Karpas-422 (cell line): ENCODE data around the gene SYT6. TPM values are rescaled to one million over a fixed set of nuclear protein-coding genes. Genes with fewer than 3 reads are reported as not detected.

Experiments used
- DNase-seq: peaks from one replicate; pipeline ENCODE4 v3.0.0-alpha.2; 2015
- H2AFZ ChIP-seq: fragments of 200-600 bp; sonication (generic); 2 replicates; pipeline ENCODE4 v1.6.1; 2014; ENCODE audit warnings: antibody characterized with exemption, low read length, mixed read lengths
- H3K27ac ChIP-seq: fragments of 200-600 bp; sonication (generic); 2 replicates; pipeline ENCODE4 v1.5.1; 2014; ENCODE audit warnings: mild to moderate bottlenecking, low read length, moderate library complexity
- H3K27me3 ChIP-seq: fragments of 200-600 bp; sonication (generic); 2 replicates; pipeline ENCODE4 v1.6.1; 2014; ENCODE audit warnings: low read length, mixed read lengths
- H3K36me3 ChIP-seq: fragments of 200-600 bp; sonication (generic); 2 replicates; pipeline ENCODE4 v1.6.1; 2014; ENCODE audit warnings: low read length, mixed read lengths; ENCODE audit not compliant: insufficient read depth
- H3K4me1 ChIP-seq: fragments of 200-600 bp; sonication (generic); 2 replicates; pipeline ENCODE4 v1.6.1; 2014; ENCODE audit warnings: mild to moderate bottlenecking, low read length, mixed read lengths
- H3K4me2 ChIP-seq: fragments of 200-600 bp; sonication (generic); 2 replicates; pipeline ENCODE4 v1.6.1; 2014; ENCODE audit warnings: low read length, low read depth, mild to moderate bottlenecking; ENCODE audit not compliant: poor library complexity, severe bottlenecking
- H3K4me3 ChIP-seq: fragments of 200-600 bp; sonication (generic); 2 replicates; pipeline ENCODE4 v1.5.1; 2014; ENCODE audit warnings: mild to moderate bottlenecking, antibody characterized with exemption, low read length, mixed read lengths
- H3K79me2 ChIP-seq: fragments of 200-600 bp; sonication (generic); 2 replicates; pipeline ENCODE4 v1.6.1; 2014; ENCODE audit warnings: mild to moderate bottlenecking, low read length, mixed read lengths
- H3K9ac ChIP-seq: fragments of 200-600 bp; sonication (generic); 2 replicates; pipeline ENCODE4 v1.6.0; 2014; ENCODE audit warnings: low read length
- H3K9me2 ChIP-seq: fragments of 200-600 bp; sonication (generic), shearing (Covaris generic); replicated peaks from 2 replicates; pipeline ENCODE4 v1.6.0; 2014; ENCODE audit warnings: mild to moderate bottlenecking, low read length, moderate library complexity; ENCODE audit not compliant: insufficient read depth
- H3K9me3 ChIP-seq: fragments of 300-700, 200-600 bp; sonication (generic); 2 replicates; pipeline ENCODE4 v1.6.1; 2014; ENCODE audit warnings: low read length, mixed read lengths
- H4K20me1 ChIP-seq: fragments of 200-600 bp; sonication (generic); 2 replicates; pipeline ENCODE4 v1.6.1; 2014; ENCODE audit warnings: mild to moderate bottlenecking, antibody characterized with exemption, low read length, low read depth; ENCODE audit not compliant: insufficient read depth
- total RNA-seq: library from RNA; depleted of rRNA; stranded (reverse); fragments of >200 nt; shearing (Covaris generic); gene quantifications from 2 replicates; pipeline ENCODE4 v1.2.3, GENCODE V29; 2014; ENCODE audit warnings: low replicate concordance; rRNA removed

Gene SYT6
- total RNA-seq: not detected in 2 replicates

- Histone ChIP-seq H3K4me1 (no peaks in the 10 kb centered on the region), H3K27ac (no peak within 1 kb of the TSS), H4K20me1 (no peaks in the 10 kb centered on the region), H3K36me3 (no peaks in the 10 kb centered on the region), H2AFZ (no peak within 1 kb of the TSS), H3K4me3 (no peak within 1 kb of the TSS), H3K9me2 (no peaks in the 10 kb centered on the region), H3K27me3 (no peaks in the 10 kb centered on the region), H3K9me3 (no peaks in the 10 kb centered on the region), H3K4me2 (no peak within 1 kb of the TSS), H3K9ac (no peak within 1 kb of the TSS), H3K79me2 (no peaks in the 10 kb centered on the region)
- no peak for DNase-seq
Measured at GRCh38 chr1:114153261-114154145, at the start of gene SYT6. Gene SYT6 (minus strand): TSS chr1:114153869. CDS start chr1:114153772, 97 bp downstream.

- Histone ChIP-seq H3K79me2 (no peaks in the 10 kb centered on the region), H3K9me2 (no peaks in the 10 kb centered on the region)
Measured at GRCh38 chr1:114201486-114201885, 47.8 kb upstream of the SYT6 start.

GRCh38 chr1:114199017-114199594 is 45.4 kb upstream of the SYT6 start:
- no peak overlapping the region for H2AFZ ChIP-seq
- H3K36me3 ChIP-seq: no peaks in the 10 kb centered on the region
- no peak overlapping the region for H3K4me3 ChIP-seq
- H3K4me1 ChIP-seq: no peaks in the 10 kb centered on the region
- no peaks in the 10 kb centered on the region for H3K27me3 ChIP-seq
- no peaks in the 10 kb centered on the region for H4K20me1 ChIP-seq
- no peak overlapping the region for H3K9ac ChIP-seq
- no peak overlapping the region for H3K4me2 ChIP-seq
- DNase-seq: no peak
- no peak overlapping the region for H3K27ac ChIP-seq
- no peaks in the 10 kb centered on the region; the same call in 1 of the 2 replicates for H3K9me3 ChIP-seq
- H3K79me2 ChIP-seq: no peaks in the 10 kb centered on the region
- H3K9me2 ChIP-seq: no peaks in the 10 kb centered on the region

More at GRCh38 chr1:114201486-114201885, 47.8 kb upstream of the SYT6 start:
- H4K20me1 ChIP-seq: no peaks in the 10 kb centered on the region
- H3K9ac ChIP-seq: no peak overlapping the region
- H3K4me3 ChIP-seq: no peak overlapping the region
- no peaks in the 10 kb centered on the region for H3K36me3 ChIP-seq
- no peak overlapping the region for H3K4me2 ChIP-seq
- no peaks in the 10 kb centered on the region for H3K4me1 ChIP-seq
- H3K27me3 ChIP-seq: no peaks in the 10 kb centered on the region
- H3K9me3 ChIP-seq: no peaks in the 10 kb centered on the region; the same call in 1 of the 2 replicates
- H3K27ac ChIP-seq: no peak overlapping the region
- no peak for DNase-seq
- no peak overlapping the region for H2AFZ ChIP-seq

- no peak overlapping the region for H3K27ac ChIP-seq
Measured at GRCh38 chr1:114196992-114197907, 43.6 kb upstream of the SYT6 start.

GRCh38 chr1:114195819-114196218 is 42.1 kb upstream of the SYT6 start:
- H3K4me1 ChIP-seq: no peaks in the 10 kb centered on the region
- H3K4me3 ChIP-seq: no peak overlapping the region
- no peak overlapping the region for H3K27ac ChIP-seq
- no peaks in the 10 kb centered on the region for H3K36me3 ChIP-seq
- no peaks in the 10 kb centered on the region for H3K27me3 ChIP-seq
- no peak overlapping the region for H2AFZ ChIP-seq
- H4K20me1 ChIP-seq: no peaks in the 10 kb centered on the region
- no peaks in the 10 kb centered on the region for H3K9me2 ChIP-seq
- DNase-seq: no peak
- H3K79me2 ChIP-seq: no peaks in the 10 kb centered on the region
- no peak overlapping the region for H3K9ac ChIP-seq
- H3K9me3 ChIP-seq: no peaks in the 10 kb centered on the region; the same call in 1 of the 2 replicates
- H3K4me2 ChIP-seq: no peak overlapping the region

More at GRCh38 chr1:114196992-114197907, 43.6 kb upstream of the SYT6 start:
- H4K20me1 ChIP-seq: no peaks in the 10 kb centered on the region
- H3K9ac ChIP-seq: no peak overlapping the region
- no peaks in the 10 kb centered on the region for H3K27me3 ChIP-seq
- H2AFZ ChIP-seq: no peak overlapping the region
- no peaks in the 10 kb centered on the region for H3K36me3 ChIP-seq
- H3K4me1 ChIP-seq: no peaks in the 10 kb centered on the region
- H3K4me3 ChIP-seq: no peak overlapping the region
- no peak for DNase-seq
- H3K9me3 ChIP-seq: no peaks in the 10 kb centered on the region; the same call in 1 of the 2 replicates
- no peaks in the 10 kb centered on the region for H3K79me2 ChIP-seq
- no peaks in the 10 kb centered on the region for H3K9me2 ChIP-seq
- H3K4me2 ChIP-seq: no peak overlapping the region

- Histone ChIP-seq H3K36me3 (no peaks in the 10 kb centered on the region), H3K79me2 (no peaks in the 10 kb centered on the region), H4K20me1 (no peaks in the 10 kb centered on the region), H3K9ac (no peak overlapping the region), H3K27me3 (no peaks in the 10 kb centered on the region), H3K9me2 (no peaks in the 10 kb centered on the region), H3K27ac (no peak overlapping the region), H3K4me1 (no peaks in the 10 kb centered on the region), H3K9me3 (no peaks in the 10 kb centered on the region), H2AFZ (no peak overlapping the region), H3K4me2 (no peak overlapping the region), H3K4me3 (no peak overlapping the region)
- no peak for DNase-seq
Measured at GRCh38 chr1:114192328-114192727, 38.7 kb upstream of the SYT6 start.

GRCh38 chr1:114189398-114189797 is 35.7 kb upstream of the SYT6 start:
- Histone ChIP-seq H3K27ac (no peak overlapping the region), H3K9me2 (no peaks in the 10 kb centered on the region), H2AFZ (no peak overlapping the region), H3K79me2 (no peaks in the 10 kb centered on the region), H3K9ac (no peak overlapping the region), H3K36me3 (no peaks in the 10 kb centered on the region), H3K4me1 (no peaks in the 10 kb centered on the region), H3K4me3 (no peak overlapping the region), H3K27me3 (no peaks in the 10 kb centered on the region), H3K9me3 (no peaks in the 10 kb centered on the region), H3K4me2 (no peak overlapping the region), H4K20me1 (no peaks in the 10 kb centered on the region)
- no peak for DNase-seq
